Measurements from ENCODE around the gene PKNOX1.

GRCh38 chr21:42925114-42925926 is 49.0 kb upstream of the PKNOX1 start, which contains the start of gene ERVH48-1:
- TF ChIP-seq CTCF (IDR thresholded peaks at IDR 0.05; ENCODE audit: insufficient read depth, low read length, poor library complexity, severe bottlenecking) (no peak), EZH2phosphoT487 (conservative IDR thresholded peaks at IDR 0.05; ENCODE audit: low read length) (no peak)
